A673 (cell line): ENCODE measurements around the gene CCL3.
"Not testable (repeated sequence)": the region's sequence is repeated elsewhere in the genome, so short reads cannot be mapped to it uniquely, and the experiment has no call there.

ENCODE experiments used
- CTCF ChIP-seq: fragments of 300-800, 200-600 bp; sonication (generic); conservative IDR thresholded peaks from 2 replicates; pipeline ENCODE4 v1.5.1; 2017; ENCODE audit warnings: low read depth, mild to moderate bottlenecking, antibody characterized with exemption, low read length, moderate library complexity, mixed read lengths
- EZH2 ChIP-seq: fragments of 200-600 bp; sonication (generic); IDR thresholded peaks from 2 replicates; pipeline ENCODE4 v1.6.1; 2017; ENCODE audit warnings: borderline replicate concordance, low read depth, mild to moderate bottlenecking, mixed read lengths, antibody characterized with exemption, low read length; ENCODE audit not compliant: poor library complexity, severe bottlenecking

- not testable (repeated sequence) for TF ChIP-seq CTCF, EZH2
These were observed 23.2 kb upstream of the CCL3 start for GRCh38 chr17:36113131-36113530.
